GM18517 (cell line): Measurements from ENCODE around the gene GTSF1L.

Experiments
- ATAC-seq: cut with Tn5 transposase; IDR thresholded peaks from one replicate; pipeline ENCODE4 v1.9.1; 2021; ENCODE audit warnings: mild to moderate bottlenecking, moderate library complexity; ENCODE audit not compliant: unreplicated experiment

GTSF1L gene

GRCh38 chr20:43746344-43747137 is 19.7 kb upstream of the GTSF1L start:
- ATAC-seq, result no peak

DNA sequence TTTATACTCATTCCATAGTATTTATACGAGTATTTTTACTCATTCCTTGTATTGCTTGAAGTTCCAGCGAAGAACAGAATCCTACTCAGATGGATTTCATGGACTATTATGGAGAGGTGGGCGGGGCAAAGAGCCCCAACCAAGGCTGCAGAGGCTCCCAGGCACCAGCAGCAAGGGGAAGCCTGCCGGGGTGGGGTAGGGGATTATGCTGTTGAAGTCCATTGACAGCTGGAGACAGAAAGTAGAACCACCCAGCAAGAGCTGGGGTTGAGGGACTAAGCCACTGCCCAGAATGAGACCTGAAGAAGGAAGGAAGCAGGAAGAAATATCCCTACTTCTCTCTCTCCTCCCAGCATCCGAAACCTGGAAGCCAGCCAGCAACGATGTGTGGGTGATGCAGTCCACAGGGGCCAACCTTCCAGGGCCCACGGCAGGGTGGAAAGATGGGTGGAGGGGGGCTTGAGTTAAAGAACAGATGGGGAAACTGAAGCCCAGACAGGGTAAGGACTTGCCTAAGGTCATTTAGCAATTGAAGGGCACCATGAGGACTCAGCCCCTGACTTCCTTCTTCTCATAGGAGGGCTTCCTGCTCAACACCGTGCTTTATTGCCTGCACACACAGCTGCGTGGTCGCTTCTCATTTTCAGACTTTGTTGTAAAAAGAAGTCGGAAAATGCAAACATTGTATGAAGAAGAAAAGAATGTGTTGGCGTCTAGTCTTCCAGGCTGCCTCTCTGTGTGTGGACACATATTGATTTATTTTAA is 18.3 kb upstream of the GTSF1L start:
- no peak for ATAC-seq

DNA sequence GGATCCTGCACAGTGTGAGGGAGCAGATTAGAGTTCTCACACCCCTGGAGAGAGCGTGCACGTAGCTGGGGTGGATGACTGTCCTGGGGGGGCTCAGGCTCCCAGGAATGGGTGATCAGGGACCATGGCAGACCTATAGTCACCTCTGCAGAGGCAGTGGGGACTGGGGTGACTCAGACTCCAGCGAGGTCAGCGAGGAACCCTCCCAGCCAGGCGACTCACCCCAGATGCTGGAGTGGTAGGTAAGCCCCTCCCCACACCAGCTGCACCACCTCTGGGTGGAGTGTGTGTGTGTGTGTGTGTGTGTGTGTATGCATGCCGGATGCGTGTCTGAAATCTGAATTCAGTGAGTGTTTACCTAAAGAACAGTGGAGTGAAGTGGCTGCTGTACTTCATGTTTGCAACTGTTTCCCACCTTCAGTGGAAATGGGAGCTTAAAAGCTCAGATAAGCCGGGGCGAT is 17.4 kb upstream of the GTSF1L start:
- no peak for ATAC-seq

- ATAC-seq, result no peak
These were observed 13.8 kb upstream of the GTSF1L start for GRCh38 chr20:43740642-43741041.

DNA sequence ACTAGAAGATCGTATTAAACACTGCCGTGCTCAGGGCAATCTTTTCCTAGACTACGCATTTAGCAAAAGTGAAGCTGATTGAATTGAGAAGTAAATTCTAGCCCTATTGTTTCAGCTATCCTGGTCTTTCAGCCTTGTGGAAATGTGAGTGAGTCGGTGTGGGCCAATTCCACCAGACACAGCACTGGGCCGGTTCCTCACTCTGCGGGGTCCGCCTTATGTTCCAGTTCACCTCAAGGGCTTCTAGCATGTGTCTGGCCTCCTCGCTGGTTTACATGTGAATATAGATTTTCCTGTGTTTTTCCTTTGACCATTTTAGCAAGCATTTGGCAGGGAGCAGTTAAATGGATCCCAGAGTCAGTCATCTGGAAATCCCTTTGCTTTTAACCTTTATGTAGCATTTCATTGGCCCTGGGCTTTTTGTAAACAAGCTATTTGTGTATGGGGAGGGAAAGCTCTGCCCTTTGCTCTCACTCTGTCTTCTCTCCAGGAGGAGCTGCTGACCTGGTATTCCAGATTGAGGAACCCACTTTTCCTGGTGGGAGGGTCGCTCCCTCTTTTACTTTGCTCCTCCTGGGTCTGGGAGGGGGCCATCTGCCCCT is 12.4 kb upstream of the GTSF1L start:
- no peak for ATAC-seq

DNA sequence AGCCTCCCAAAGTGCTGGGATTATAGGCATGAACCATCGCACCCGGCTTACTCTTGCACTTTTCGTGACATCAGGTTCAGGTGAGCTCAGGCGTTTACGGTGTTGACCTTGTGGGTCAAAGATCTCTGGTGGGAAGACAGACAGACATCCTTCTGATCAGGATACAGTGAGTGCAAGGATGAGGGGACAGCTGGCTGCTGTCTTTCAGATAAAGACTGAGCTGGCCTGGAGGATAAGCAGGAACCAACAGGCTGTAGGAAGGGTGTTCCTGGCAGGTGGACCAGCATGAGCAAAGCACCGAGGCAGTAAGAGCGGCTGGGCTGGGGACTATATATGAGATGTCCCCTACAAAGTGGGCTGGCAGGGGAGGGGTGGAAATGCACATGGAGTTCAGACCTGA is 11.1 kb upstream of the GTSF1L start:
- no peak for ATAC-seq

DNA sequence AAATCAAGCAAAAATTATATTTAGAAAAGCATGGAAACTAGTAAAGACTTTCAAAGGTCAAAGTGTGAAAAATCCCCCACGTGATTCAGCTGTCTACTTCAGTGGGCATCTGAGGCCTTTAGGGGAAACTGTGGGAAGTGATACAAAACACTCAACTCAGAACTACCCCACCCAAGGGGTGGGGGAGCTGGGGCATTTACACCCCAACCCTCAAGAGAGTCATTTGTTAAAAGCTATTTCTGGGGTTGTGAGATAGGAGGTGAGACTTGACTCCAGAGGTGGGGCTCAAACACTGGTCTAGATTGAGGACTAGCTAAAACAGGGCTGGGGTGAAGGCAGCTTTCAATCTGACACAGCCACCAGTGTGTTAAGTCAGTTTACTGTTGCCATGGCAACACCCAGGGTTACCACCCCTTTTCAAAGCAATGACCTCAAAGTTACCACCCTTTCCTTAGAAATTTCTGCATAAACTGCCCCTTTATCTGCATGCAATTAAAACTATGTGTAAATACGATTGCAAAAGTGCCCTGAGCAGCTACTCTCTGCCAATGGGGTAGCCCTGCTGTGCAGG is 9.9 kb upstream of the GTSF1L start:
- ATAC-seq, result peak; percentile 74

GRCh38 chr20:43731927-43732326 is 5.1 kb upstream of the GTSF1L start:
- ATAC-seq, result no peak

DNA sequence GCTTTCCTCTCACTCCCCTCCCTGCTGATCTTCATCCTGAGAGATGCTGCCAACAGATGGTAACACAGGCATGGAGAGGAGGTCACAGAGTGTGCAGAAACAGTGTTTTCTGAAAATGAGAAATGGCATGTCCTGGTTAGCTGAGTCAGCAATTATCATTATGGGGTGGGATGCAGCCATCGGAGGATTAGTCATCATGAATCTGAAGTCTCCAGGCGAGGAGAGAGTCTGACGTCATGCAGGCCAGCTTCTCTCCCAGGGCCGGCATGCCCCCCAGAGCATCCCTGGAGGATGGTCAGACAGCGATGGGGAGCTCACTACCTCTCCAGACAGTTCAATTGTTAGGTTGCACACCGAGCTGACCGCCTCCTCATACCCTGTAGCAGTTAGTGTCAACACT is 4.7 kb upstream of the GTSF1L start:
- no peak for ATAC-seq

DNA sequence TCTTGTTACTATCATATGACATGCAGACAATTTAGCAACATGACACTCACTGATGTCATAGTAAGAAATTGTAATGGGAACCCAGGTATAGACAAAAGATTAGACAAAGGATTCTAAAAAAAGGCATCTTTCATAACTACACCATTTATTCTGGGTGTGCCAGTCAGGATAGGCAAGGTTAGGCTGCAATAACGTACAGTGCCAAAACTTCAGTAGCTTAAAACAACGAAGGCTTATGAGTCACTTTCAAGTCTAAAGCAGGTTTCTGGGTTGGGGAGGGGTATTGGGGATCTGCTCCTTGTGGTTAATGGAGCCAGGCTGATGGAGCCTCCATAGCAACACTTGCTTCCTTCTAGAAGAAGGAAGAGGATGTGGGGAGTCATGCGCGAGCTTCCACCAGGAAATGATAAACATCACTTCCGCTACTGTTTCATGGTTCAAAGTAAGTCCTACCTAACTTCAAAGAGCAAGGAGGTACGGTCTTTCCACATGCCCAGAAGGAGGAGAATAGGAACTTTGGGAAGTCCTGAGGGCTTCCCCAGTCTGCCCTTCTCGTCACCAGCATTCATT is 2.0 kb upstream of the GTSF1L start:
- no peak for ATAC-seq

DNA sequence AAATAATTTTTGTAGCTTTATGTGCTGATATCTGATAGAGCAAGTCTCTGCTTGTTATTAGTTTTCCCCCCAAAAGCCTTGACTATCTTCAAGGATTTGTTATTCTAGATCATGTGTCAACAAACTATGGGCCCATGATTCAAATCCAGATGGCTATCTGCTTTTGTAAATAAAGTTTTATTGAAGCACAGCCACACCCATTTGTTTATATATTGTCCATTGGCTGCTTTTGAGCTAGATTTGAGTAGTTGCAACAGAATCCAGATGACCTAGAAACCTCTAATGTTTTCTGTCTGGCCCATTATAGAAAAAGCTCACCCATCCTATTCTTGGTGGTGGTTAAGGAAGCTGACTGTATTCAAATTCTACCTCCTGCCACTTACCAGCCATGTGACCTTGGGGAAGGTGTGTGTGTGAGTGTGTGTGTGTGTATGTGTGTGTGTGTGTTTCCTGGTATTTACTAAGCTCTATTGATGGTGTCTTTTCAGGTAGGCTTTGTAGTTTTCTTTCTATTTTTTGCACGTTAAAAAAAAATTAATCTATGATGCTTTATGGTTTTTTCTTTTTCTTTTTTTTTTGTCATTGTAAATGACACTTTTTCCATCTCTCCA is 1.3 kb upstream of the GTSF1L start:
- no peak for ATAC-seq

DNA sequence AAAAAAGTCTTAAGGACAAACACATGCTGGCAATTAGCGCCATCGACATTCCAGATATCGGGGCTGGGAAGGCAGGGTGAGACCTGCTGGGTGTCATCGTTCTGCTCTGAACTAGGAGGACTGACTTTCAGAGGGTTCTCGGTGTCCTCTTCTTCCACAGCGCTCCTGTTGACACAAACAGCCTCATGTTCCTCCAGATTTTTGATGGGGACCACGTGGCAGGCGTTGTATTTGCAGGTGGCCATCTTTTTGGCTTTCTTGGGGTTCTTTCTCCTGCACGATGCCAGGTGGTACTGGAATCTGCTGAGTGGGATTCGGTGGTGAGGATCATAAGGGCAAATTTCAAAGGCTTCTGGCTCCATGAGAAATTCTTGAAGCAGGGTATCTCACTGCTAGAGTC is 469 bp downstream of the GTSF1L start:
- no peak for ATAC-seq

- no peak for ATAC-seq
These were observed 1.1 kb downstream of the GTSF1L start for GRCh38 chr20:43725666-43726065.

DNA sequence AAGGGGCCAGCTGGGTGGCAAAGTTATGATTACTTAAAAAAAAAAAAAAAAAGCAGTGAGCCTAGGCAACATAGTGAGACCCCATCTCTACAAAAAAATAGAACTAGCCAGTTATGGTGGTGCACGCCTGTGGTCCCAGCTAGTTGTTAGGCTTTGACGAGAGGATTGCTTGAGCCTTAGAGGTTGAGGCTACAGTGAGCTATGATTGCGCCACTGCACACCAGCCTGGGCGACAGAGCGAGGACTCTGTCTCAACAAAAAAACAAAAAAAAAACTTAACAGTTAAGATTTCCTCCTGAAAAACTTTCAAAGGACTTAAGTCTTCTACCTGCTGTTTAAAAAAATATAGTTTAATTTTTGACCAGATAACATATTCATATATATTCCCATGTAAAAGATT is 2.4 kb downstream of the GTSF1L start:
- ATAC-seq, result no peak

- ATAC-seq, result no peak
These were observed 3.1 kb downstream of the GTSF1L start for GRCh38 chr20:43723735-43724134.

- no peak for ATAC-seq
These were observed 3.6 kb downstream of the GTSF1L start for GRCh38 chr20:43723186-43723585.

- no peak for ATAC-seq
These were observed 4.7 kb downstream of the GTSF1L start for GRCh38 chr20:43722153-43722505.

DNA sequence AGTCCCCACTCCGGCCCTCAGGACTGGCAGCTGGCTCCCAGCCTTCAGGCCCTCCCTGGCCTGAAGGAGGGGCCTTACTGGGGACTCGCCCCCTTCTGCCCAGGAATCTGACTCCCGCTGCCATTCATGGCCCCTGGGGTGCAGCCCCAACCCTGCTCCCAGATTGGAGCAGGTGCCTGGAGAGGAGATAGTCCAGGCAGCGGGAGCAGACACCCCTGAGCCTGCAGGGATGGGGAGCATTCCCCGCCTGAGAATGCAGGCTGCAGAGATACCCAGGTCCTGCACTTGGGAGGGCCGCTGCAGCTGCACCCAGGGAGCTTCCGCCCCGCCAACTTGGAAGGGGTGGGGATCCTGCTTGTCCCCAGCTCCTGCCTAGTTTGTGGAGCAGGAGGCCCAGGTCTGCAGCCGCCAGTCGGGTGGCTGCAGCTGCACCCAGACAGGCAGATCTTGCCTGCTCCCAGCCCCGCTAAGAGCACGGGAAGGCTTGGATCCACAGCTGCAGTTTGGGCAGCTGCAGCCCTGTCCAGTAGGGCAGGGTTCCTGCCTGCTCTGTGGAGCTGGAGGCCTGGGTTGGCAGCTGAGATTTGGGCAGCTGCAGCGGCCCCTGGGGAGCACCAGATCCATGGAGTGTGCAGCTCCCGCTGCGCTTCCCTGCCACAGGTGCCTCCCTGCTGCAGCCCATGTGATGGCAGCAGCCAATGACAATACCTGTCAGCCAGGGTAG is 5.2 kb downstream of the GTSF1L start:
- no peak for ATAC-seq

DNA sequence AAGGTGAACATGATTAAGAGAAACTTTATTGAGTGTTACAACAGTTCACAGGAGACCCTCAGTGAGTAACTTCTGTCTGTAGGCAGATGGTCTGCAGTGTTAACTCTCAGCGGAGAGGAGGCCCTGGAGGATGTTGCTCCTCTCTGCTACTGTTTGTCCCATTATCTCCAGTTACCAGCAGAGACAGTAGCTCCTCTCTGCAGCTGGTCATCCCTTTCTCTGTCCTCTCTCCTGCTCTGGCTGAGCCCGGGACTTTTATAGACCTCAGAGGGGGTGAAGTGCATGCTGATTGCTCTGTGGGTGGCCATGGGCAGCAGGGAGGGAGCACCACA is 5.7 kb downstream of the GTSF1L start:
- ATAC-seq, result no peak

DNA sequence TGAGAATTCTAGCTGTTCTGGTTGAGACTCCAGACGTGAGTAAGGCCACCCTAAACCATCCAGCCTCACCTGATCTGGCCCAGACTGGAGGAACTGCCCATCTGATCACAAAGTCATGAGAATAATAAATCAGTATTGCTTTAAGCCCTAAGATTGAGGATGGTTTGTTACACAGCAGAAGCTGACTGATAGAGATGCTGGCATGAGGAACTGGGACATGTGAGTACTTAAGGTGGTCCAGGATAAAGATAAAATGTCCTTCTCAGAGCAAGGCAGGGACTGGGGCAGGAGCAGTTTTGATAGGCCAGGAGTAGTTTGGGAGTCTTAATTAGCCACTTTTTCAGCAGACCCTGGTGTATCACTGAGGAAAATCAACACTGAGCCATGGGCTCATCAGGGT is 6.8 kb downstream of the GTSF1L start:
- no peak for ATAC-seq
